Activated effector memory CD4-positive, alpha-beta T cell treated with anti-CD3 and anti-CD28 coated beads, Interleukin-2, amount 50 U/mL, for 16 hours (primary cell): ENCODE results near the gene MSRB1.
"Not testable (repeated sequence)": the region's sequence is repeated elsewhere in the genome, so short reads cannot be mapped to it uniquely, and the experiment has no call there.

ENCODE experiments used
- DNase-seq: peaks from one replicate; pipeline ENCODE4 v3.0.0-alpha.2; 2020

The MSRB1 gene

GRCh38 chr16:1978476-1979120, 35.6 kb upstream of the MSRB1 start:
- DNase-seq: no peak

DNA sequence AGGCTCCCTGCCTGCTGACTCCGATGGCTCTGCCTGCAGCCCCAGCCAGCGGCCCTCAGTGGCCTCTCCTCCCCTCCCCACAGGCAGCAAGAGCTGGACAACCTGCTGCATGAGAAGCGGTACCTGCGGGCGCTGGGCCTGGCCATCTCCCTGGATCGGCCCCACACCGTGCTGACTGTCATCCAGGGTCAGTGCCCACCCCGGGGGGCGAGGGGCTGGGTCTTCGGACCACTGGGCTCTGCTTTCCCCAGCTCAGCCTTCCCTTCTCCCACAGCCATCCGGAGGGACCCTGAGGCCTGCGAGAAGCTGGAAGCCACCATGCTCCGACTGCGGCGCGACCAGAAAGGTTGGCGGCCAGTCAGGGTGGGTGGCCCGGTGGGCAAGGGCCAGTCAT, 34.9 kb upstream of the MSRB1 start:
- DNase-seq: no peak

DNA sequence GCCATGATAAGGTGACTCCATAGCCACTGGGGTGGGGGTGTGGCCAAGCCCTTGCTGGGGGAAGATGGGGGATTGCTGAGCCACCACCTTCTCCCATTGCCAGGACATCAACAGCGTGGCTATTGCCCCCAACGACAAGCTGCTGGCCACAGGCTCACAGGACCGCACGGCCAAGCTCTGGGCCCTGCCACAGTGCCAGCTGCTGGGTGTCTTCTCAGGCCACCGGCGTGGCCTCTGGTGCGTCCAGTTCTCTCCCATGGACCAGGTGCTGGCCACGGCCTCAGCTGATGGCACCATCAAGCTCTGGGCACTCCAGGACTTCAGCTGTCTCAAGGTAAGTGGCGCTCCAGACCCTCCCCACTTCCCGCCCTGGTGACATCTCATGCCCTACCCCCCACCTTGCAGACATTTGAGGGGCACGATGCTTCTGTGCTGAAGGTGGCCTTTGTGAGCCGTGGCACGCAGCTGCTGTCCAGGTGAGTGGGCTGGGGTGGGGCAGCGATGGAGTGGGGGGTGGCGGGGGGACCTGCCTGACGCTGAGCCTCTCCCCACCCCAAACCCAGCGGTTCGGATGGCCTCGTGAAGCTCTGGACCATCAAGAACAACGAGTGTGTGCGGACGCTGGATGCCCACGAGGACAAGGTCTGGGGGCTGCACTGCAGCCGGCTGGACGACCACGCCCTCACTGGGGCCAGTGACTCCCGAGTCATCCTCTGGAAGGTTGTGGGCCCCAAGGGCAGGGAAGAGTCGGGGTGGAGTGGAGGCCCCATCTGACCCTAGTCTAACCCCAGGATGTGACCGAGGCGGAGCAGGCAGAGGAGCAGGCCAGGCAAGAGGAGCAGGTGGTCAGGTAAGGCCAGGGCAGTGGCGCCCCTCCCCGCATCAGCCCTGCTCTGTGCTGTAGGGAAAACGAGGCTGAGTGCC, 34.2 kb upstream of the MSRB1 start:
- no peak for DNase-seq

DNA sequence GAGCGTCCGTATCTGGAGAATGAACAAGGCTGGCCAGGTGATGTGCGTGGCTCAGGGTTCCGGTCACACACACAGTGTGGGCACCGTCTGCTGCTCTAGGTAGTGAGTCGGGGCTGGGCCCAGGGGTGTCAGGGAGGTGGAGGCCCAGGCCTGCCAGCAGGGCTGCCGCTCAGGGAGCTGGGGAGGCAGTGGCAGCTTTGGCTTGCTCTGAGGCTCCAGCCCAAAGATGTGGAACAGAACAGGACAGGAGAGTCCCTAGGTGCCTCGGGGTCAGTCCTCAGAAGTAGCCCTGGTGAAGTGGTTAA, 33.2 kb upstream of the MSRB1 start:
- no peak for DNase-seq

DNA sequence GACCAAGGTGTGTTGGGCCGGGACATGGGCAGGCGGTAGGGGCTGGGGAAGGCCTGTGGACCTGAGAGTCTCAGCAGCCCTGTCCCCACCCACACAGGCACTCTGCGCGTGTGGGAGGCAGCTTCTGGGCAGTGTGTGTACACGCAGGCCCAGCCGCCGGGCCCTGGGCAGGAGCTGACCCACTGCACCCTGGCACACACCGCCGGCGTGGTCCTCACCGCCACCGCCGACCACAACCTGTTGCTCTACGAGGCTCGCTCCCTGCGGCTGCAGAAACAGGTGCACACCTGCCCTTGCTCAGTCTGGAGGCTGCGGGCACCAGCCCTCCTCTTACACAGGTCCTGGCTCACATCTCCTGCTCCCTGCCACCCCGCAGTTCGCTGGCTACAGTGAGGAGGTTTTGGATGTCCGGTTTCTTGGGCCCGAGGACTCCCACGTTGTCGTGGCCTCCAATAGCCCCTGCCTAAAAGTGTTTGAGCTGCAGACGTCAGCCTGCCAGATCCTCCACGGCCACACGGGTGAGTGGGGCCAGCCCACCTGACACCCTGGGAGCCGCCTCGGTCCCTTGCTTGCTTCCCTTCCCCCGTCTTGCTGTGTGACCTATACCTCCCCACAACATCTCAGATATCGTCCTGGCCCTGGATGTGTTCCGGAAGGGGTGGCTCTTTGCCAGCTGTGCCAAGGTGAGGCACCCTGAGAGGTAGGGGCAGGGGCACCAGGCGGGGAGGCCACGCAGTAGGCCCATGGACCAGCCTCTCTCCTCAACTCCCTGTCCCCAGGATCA, 32.6 kb upstream of the MSRB1 start:
- no peak for DNase-seq

- DNase-seq: no peak
These were observed 31.4 kb upstream of the MSRB1 start for GRCh38 chr16:1974157-1975070.

- no peak for DNase-seq
These were observed 30.6 kb upstream of the MSRB1 start for GRCh38 chr16:1973461-1974156.

DNA sequence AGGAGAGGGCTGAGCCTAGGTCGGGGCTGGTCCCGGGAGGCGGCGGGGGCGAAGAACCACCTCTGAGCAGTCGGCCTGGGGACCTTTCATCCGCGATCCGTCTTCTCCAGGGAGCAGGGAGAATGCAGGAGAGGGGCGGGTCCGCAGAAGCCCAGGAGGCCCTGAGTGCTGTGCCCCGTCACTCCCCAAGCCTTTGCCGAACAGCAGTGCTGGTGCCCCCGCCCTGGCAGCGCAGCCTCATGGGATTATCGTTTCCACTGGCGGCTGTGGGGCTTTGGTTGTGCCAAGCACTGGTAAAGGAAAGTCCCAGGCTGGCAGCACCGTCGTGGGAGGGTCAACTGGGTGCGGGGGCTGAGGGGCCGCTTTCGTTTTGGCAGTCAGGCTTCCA, 29.5 kb upstream of the MSRB1 start:
- DNase-seq: peak; percentile 75

GRCh38 chr16:1971796-1972489, 28.9 kb upstream of the MSRB1 start, which contains the start of gene TBL3:
TSS of gene TBL3 (plus strand) at chr16:1972053. CDS start at chr16:1972165, 112 bp downstream.
- DNase-seq: peak; percentile 99

GRCh38 chr16:1968146-1968953, 25.4 kb upstream of the MSRB1 start:
- DNase-seq: no peak

DNA sequence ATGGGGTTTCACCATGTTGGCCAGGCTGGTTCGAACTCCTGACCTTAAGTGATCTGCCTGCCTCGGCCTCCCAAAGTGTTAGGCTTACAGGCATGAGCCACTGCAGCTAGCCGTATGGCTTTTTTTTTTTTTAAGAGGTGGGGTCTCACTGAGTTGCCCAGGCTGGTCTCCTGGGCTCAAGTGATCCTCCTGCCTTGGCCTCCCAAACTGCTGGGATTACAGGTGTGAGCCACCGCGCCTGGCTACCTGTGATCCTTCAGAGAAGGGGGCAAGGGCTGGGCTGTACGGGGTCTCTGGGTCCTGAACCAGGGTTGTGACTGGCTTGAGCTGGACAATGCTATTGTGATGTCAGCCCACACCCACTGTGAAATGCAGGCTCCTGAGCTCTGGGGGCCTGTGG, 23.5 kb upstream of the MSRB1 start, which contains the start of gene RNF151:
Gene RNF151 (plus strand): TSS at position 397 of the 400 bp plus-strand sequence. CDS start 26 bp downstream, outside the sequence.
- DNase-seq: no peak

- DNase-seq: no peak
These were observed 22.5 kb upstream of the MSRB1 start for GRCh38 chr16:1965396-1966001.

GRCh38 chr16:1964506-1965395, 21.8 kb upstream of the MSRB1 start, which contains the start of gene RPS2:
TSS of gene RPS2 (minus strand) at chr16:1964826. CDS start at chr16:1964625, 201 bp downstream.
- peak; percentile 99 for DNase-seq

DNA sequence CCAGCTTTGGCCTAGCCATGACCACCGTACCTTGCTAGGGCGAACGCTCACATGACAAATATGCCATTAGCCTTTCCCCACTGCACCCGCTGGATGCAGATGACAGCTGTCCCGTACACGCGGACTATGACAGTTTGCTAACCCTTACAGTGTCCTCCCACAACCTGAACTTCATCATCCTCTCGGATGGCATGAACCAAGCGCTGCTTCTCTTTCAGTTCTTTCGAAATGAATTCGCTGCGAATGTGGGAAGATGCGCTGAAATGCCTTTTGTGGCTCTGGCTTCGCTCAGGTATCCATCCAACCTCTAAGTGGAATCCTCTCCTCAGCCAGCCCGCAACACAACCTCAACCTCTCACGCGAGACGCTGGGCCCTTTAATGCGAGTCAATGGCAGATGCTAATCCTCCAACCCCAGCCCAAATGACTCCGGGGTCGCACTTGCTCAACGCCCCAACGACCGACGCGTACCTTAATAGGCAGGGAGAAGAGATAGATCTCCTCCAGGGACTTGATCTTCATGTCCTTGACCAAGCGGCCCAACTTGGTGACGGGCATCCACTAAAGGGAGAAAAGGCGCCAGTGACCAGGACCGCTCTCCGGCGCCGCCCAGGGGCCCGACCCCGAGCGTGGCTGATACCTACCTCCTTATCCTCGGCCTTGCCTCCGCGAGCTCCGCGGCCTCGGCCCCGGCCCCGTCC, 21.0 kb upstream of the MSRB1 start:
- peak; percentile 80 for DNase-seq

DNA sequence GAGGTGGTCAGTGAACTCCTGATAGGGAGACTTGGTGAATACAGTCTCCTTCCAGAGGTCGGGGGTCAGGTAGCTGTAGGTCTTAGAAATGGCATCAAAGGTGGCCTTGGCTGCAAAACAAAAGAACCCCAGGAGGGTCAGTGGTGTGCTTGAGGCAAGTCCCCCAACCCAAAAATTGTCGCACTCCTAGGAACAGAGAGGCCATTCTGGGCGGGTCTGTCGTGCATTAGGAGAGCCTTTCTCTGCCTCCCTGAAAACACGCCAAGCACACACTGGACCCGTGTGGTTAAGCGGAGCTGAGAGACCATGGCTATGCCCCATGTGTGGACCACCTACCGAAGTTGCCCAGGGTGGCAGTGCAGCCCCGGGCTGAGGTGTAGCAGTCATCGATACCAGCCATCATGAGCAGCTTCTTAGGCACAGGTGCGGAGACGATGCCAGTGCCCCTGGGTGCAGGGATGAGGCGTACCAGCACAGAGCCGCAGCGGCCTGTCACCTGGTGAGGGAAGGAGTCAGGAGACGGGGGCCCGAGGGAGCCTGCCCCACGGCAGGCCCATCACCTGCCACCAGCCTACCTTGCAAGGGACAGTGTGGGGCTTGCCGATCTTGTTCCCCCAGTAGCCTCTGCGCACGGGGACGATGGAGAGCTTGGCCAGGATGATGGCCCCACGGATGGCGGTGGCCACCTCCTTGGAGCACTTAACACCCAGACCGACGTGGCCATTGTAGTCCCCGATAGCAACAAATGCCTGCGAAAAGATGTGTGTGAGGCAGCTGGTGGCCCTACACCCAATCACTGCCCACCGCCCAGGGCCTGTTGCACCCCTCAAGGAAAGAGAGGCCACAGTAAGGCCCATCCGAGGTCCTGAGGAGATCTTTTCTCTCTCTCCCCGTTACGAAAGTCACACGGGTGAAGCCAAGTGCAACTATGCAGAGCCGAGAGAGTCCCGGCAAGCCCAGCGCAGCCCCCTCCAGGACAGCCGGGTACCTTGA, 19.5 kb upstream of the MSRB1 start:
- not testable (repeated sequence) for DNase-seq

DNA sequence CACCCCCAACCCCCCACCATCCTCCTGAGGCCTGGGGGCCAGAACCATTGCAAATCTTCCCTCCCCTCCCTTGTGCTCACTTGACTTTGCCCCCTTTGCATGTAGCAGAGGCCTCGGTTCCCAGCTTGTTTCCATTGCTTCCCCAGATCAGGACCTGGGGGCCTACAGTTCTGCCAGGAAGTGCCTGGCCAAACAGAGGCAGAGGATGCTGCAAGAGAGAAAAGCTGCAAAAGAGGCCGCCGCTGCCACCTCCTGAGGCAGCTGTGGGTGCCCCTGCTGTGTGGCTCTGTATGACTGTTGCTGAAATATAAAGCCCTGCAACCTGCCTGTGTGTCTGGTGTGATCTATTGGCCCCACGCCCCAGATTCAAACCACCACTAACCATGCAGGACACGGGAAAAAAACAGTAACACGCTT, 18.7 kb upstream of the MSRB1 start:
- DNase-seq: no peak
